ENCODE measurements around the gene LDB2.
"Not testable (repeated sequence)": the region's sequence is repeated elsewhere in the genome, so short reads cannot be mapped to it uniquely, and the experiment has no call there.

Gene LDB2

GRCh38 chr4:16897991-16898827 is at the start of gene LDB2:
Gene LDB2 (minus strand): TSS chr4:16898645.
- peak; percentile 8 for DNase-seq

GRCh38 chr4:16942491-16942890 is 44.0 kb upstream of the LDB2 start:
- DNase-seq: peak; percentile 33

GRCh38 chr4:16939178-16939577 is 40.7 kb upstream of the LDB2 start:
- DNase-seq: no peak

- DNase-seq: no peak
Observed at GRCh38 chr4:16938512-16939040, 40.1 kb upstream of the LDB2 start.

- DNase-seq: no peak
Observed at GRCh38 chr4:16931339-16932305, 33.2 kb upstream of the LDB2 start.

GRCh38 chr4:16926214-16926613 is 27.8 kb upstream of the LDB2 start:
- DNase-seq: no peak

GRCh38 chr4:16918716-16919115 is 20.3 kb upstream of the LDB2 start:
- not testable (repeated sequence) for DNase-seq

- peak; percentile 83 for DNase-seq
Observed at GRCh38 chr4:16916719-16917337, 18.4 kb upstream of the LDB2 start.

GRCh38 chr4:16916031-16916430 is 17.6 kb upstream of the LDB2 start:
- no peak for DNase-seq

GRCh38 chr4:16914208-16914607 is 15.8 kb upstream of the LDB2 start:
- DNase-seq: peak; percentile 12

GRCh38 chr4:16912896-16913295 is 14.5 kb upstream of the LDB2 start:
- no peak for DNase-seq

- no peak for DNase-seq
Observed at GRCh38 chr4:16909281-16909680, 10.8 kb upstream of the LDB2 start.

GRCh38 chr4:16908377-16909021 is 10.1 kb upstream of the LDB2 start:
- no peak for DNase-seq

GRCh38 chr4:16900325-16900724 is 1.9 kb upstream of the LDB2 start:
- no peak for DNase-seq

- no peak for DNase-seq
Observed at GRCh38 chr4:16896881-16897750, 1.3 kb downstream of the LDB2 start.

GRCh38 chr4:16894406-16894805 is 4.0 kb downstream of the LDB2 start:
- no peak for DNase-seq

- DNase-seq: no peak
Observed at GRCh38 chr4:16893141-16893651, 5.2 kb downstream of the LDB2 start.

- DNase-seq: no peak
Observed at GRCh38 chr4:16890651-16891050, 7.8 kb downstream of the LDB2 start.

GRCh38 chr4:16889945-16890344 is 8.5 kb downstream of the LDB2 start:
- DNase-seq: no peak

- DNase-seq: no peak
Observed at GRCh38 chr4:16887887-16888286, 10.6 kb downstream of the LDB2 start.
